ENCODE data around the gene CERS6.

- TF ChIP-seq CTCF (conservative IDR thresholded peaks at IDR 0.05): no peak
- no peak for TF ChIP-seq EZH2 (IDR thresholded peaks at IDR 0.05; ENCODE audit: low read depth)
These were observed 43.4 kb downstream of the CERS6 start for GRCh38 chr2:168499500-168499899.
